Caco-2 (cell line): ENCODE results near the gene PHF21A. TPM values are rescaled to one million over a fixed set of nuclear protein-coding genes. Genes with fewer than 3 reads are reported as not detected.

Experiments used
- BruUV-seq: library from RNA; stranded (reverse); fragments of 400-500 nt; replicated peaks from 2 replicates; lab custom pipeline; 2021; lab: Mats Ljungman, UMichigan
- CTCF ChIA-PET: fragments of 300-600 bp; sonication (Branson Sonifier 250); formaldehyde crosslinking; loops from one replicate; lab custom pipeline; 2022; ENCODE audit warnings: antibody characterized with exemption; lab: Charles Lee
- POLR2A ChIA-PET: fragments of 300-600 bp; sonication (Branson Sonifier 250); formaldehyde crosslinking; loops from one replicate; lab custom pipeline; 2022; ENCODE audit warnings: antibody characterized with exemption; lab: Charles Lee
- DNase-seq, 2 experiments: peaks; one replicate each; pipeline versions ENCODE4 v3.0.0 to v3.0.0-alpha.2; 2020 to 2022
- H3K27me3 ChIP-seq: replicated peaks from 2 replicates; pipeline ENCODE4 v1.6.0; 2011; ENCODE audit warnings: low read length; ENCODE audit not compliant: control insufficient read depth, insufficient read depth
- H3K36me3 ChIP-seq: 2 replicates; pipeline ENCODE4 v1.5.1; 2011; ENCODE audit warnings: low read length; ENCODE audit not compliant: control insufficient read depth, insufficient read depth
- H3K4me1 ChIP-seq: fragments of 250-450 bp; sonication (Bioruptor Pico); 2 replicates; pipeline ENCODE4 v1.5.1; 2020; ENCODE audit warnings: mild to moderate bottlenecking
- H3K4me3 ChIP-seq: 2 replicates; pipeline ENCODE4 v1.5.1; 2011; ENCODE audit warnings: low read depth, mild to moderate bottlenecking, control low read depth, low read length
- H3K9me3 ChIP-seq: fragments of 250-450 bp; sonication (Bioruptor Pico); 2 replicates; pipeline ENCODE4 v1.5.1; 2020; ENCODE audit warnings: mild to moderate bottlenecking, moderate library complexity
- H3K27ac Mint-ChIP-seq: one replicate; pipeline ENCODE4 v1.8.0; 2022; ENCODE audit warnings: mixed read lengths; ENCODE audit not compliant: unreplicated experiment
- H3K27me3 Mint-ChIP-seq: one replicate; pipeline ENCODE4 v1.8.0; 2022; ENCODE audit warnings: mixed read lengths; ENCODE audit not compliant: insufficient read depth, unreplicated experiment
- H3K36me3 Mint-ChIP-seq: one replicate; pipeline ENCODE4 v1.8.0; 2022; ENCODE audit warnings: mild to moderate bottlenecking, mixed read lengths; ENCODE audit not compliant: insufficient read depth, unreplicated experiment
- H3K4me1 Mint-ChIP-seq: one replicate; pipeline ENCODE4 v1.8.0; 2022; ENCODE audit warnings: low read depth, mixed read lengths; ENCODE audit not compliant: unreplicated experiment
- H3K4me3 Mint-ChIP-seq: one replicate; pipeline ENCODE4 v1.8.0; 2022; ENCODE audit warnings: mild to moderate bottlenecking, moderate library complexity, mixed read lengths; ENCODE audit not compliant: unreplicated experiment
- H3K9me3 Mint-ChIP-seq: one replicate; pipeline ENCODE4 v1.8.0; 2022; ENCODE audit warnings: mixed read lengths; ENCODE audit not compliant: unreplicated experiment
- CTCF ChIP-seq, 2 experiments: fragments of 200-600 bp in 1 of 2; IDR thresholded peaks; 1 replicate in 1 of 2; 2 replicates in 1 of 2; pipeline versions ENCODE4 v1.5.1 to v1.8.0; 2011 to 2022; ENCODE audit warnings: antibody characterized with exemption in 1 of 2, control low read depth in 1 of 2, inconsistent platforms in 1 of 2, low read depth in 1 of 2, low read length in 1 of 2, mild to moderate bottlenecking in 1 of 2, moderate library complexity in 1 of 2; ENCODE audit not compliant: insufficient read depth in 1 of 2, severe bottlenecking in 1 of 2, unreplicated experiment in 1 of 2
- intact Hi-C: fragments of 100-400 bp; cut with micrococcal nuclease; formaldehyde crosslinking; loops from one replicate; pipeline ENCODE4 v1.10.0; 2022; ENCODE audit not compliant: unreplicated experiment
- total RNA-seq: library from RNA; stranded (reverse); gene quantifications from 2 replicates; pipeline ENCODE4 v1.2.3, GENCODE V29; 2022

The PHF21A gene
- total RNA-seq, 1 experiment from 2014 or later = 20.0 TPM

- no peaks in the 10 kb centered on the region for H3K9me3 Mint-ChIP-seq
- ChIA-PET CTCF (interaction anchor here (5.2 kb wide), 1 partner anchor 39 kb away, joined by 107 read pairs; no protein-coding TSS in a partner anchor), POLR2A (interaction anchor here (0.7 kb wide), 1 partner anchor 105 kb away, joined by 6 read pairs; no protein-coding TSS in a partner anchor)
- H3K36me3 Mint-ChIP-seq = no peaks in the 10 kb centered on the region
- H3K4me1 ChIP-seq = peaks cover 31% of the 10 kb centered on the region
- no peak overlapping the region for H3K4me3 Mint-ChIP-seq
- H3K4me3 ChIP-seq = no peak overlapping the region
- no peaks in the 10 kb centered on the region for H3K9me3 ChIP-seq
- no peak for TF ChIP-seq CTCF (IDR thresholded peaks at IDR 0.05; ENCODE audit: insufficient read depth in 1 of 2, low read depth in 1 of 2, low read length in 1 of 2, severe bottlenecking in 1 of 2, unreplicated experiment in 1 of 2)
- DNase-seq = no peak
- intact Hi-C loops = no loop called here
- BruUV-seq = no TSS peak
- no peaks in the 10 kb centered on the region for H3K36me3 ChIP-seq
- no peak overlapping the region for H3K27ac Mint-ChIP-seq
- no peaks in the 10 kb centered on the region for H3K27me3 ChIP-seq
- peaks cover 14% of the 10 kb centered on the region for H3K4me1 Mint-ChIP-seq
- no peaks in the 10 kb centered on the region for H3K27me3 Mint-ChIP-seq
These were observed 153.7 kb downstream of the PHF21A start for GRCh38 chr11:45967506-45967905.

DNA sequence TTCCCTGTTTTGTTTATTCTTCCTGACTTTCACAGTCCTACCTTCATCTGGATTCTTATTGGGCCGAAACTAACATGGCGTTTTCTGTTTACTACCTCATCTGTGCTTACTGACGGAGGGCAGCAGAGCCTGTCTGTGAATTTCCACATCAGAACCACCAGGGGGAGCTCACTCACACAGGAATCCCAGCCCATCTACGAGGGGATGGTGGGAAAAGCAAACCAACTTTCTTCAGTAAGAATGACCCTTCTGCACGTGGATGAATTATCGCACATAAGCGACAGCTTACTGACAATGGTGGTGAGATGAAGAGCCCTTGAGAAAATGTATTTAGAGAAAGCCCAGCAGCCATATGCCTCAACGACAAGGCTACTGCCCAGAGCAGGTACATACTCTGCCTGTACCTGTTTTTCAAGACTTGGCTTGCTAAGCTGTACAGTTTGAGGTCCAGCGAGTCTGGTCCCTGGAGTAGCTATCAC lies 156.3 kb downstream of the PHF21A start:
- peaks cover 14% of the 10 kb centered on the region for H3K4me1 Mint-ChIP-seq
- intact Hi-C loops = loop anchor here (1.0 kb wide), 1 partner anchor 41 kb away; no protein-coding TSS in a partner anchor
- H3K9me3 ChIP-seq = no peaks in the 10 kb centered on the region
- H3K36me3 Mint-ChIP-seq = no peaks in the 10 kb centered on the region
- no peak overlapping the region for H3K4me3 ChIP-seq
- no peak overlapping the region for H3K27ac Mint-ChIP-seq
- no TSS peak for BruUV-seq
- peaks cover 21% of the 10 kb centered on the region for H3K4me1 ChIP-seq
- H3K36me3 ChIP-seq = no peaks in the 10 kb centered on the region
- peak; percentile 71 to 80 for DNase-seq
- no peak overlapping the region for H3K4me3 Mint-ChIP-seq
- H3K27me3 ChIP-seq = no peaks in the 10 kb centered on the region
- ChIA-PET POLR2A (no interaction called here), CTCF (interaction anchor here (0.5 to 5.2 kb wide), 20 partner anchors 16 to 1722 kb away, joined by 3 to 107 read pairs (median 4); partner anchors contain the start of gene CRY2)
- no peaks in the 10 kb centered on the region for H3K27me3 Mint-ChIP-seq
- TF ChIP-seq CTCF (IDR thresholded peaks at IDR 0.05; ENCODE audit: insufficient read depth in 1 of 2, low read depth in 1 of 2, low read length in 1 of 2, severe bottlenecking in 1 of 2, unreplicated experiment in 1 of 2) = peak; percentile 92 to 95
- H3K9me3 Mint-ChIP-seq = no peaks in the 10 kb centered on the region

GRCh38 chr11:45961751-45962240 lies 159.5 kb downstream of the PHF21A start:
- no TSS peak for BruUV-seq
- H3K4me3 Mint-ChIP-seq = no peak overlapping the region
- H3K27me3 Mint-ChIP-seq = no peaks in the 10 kb centered on the region
- H3K4me1 Mint-ChIP-seq = no peaks in the 10 kb centered on the region
- intact Hi-C loops = no loop called here
- H3K27ac Mint-ChIP-seq = no peak overlapping the region
- Histone ChIP-seq H3K4me1 (no peaks in the 10 kb centered on the region), H3K9me3 (no peaks in the 10 kb centered on the region), H3K4me3 (no peak overlapping the region), H3K36me3 (no peaks in the 10 kb centered on the region), H3K27me3 (no peaks in the 10 kb centered on the region)
- H3K36me3 Mint-ChIP-seq = no peaks in the 10 kb centered on the region
- ChIA-PET POLR2A (no interaction called here), CTCF (no interaction called here)
- no peak for DNase-seq
- no peaks in the 10 kb centered on the region for H3K9me3 Mint-ChIP-seq
- no peak for TF ChIP-seq CTCF (IDR thresholded peaks at IDR 0.05; ENCODE audit: insufficient read depth in 1 of 2, low read depth in 1 of 2, low read length in 1 of 2, severe bottlenecking in 1 of 2, unreplicated experiment in 1 of 2)
